DOHH2 (cell line): Measurements from ENCODE around the gene PALM2AKAP2.

ENCODE experiments used
- H3F3A ChIP-seq: fragments of 200-600 bp; sonication (generic), shearing (Covaris generic); 2 replicates; pipeline ENCODE4 v1.6.0; 2016; ENCODE audit warnings: antibody characterized with exemption, mild to moderate bottlenecking; ENCODE audit not compliant: control insufficient read depth, insufficient read depth
- H3K27ac ChIP-seq: fragments of 200-600 bp; sonication (generic); 2 replicates; pipeline ENCODE4 v1.5.1; 2014; ENCODE audit warnings: low read depth, mild to moderate bottlenecking, low read length, moderate library complexity
- H3K27me3 ChIP-seq: fragments of 200-600 bp; sonication (generic); 2 replicates; pipeline ENCODE4 v1.6.1; 2014; ENCODE audit warnings: mild to moderate bottlenecking, low read length, mixed read lengths; ENCODE audit not compliant: control insufficient read depth
- H3K36me3 ChIP-seq: fragments of 200-600 bp; sonication (generic); 2 replicates; pipeline ENCODE4 v1.6.1; 2014; ENCODE audit warnings: mild to moderate bottlenecking, low read length, moderate library complexity, mixed read lengths; ENCODE audit not compliant: control insufficient read depth
- H3K4me1 ChIP-seq: fragments of 200-600 bp; sonication (generic); 2 replicates; pipeline ENCODE4 v1.6.1; 2014; ENCODE audit warnings: mild to moderate bottlenecking, low read length, mixed read lengths; ENCODE audit not compliant: control insufficient read depth
- H3K4me2 ChIP-seq: fragments of 200-600 bp; sonication (generic); 2 replicates; pipeline ENCODE4 v1.6.0; 2014; ENCODE audit warnings: mild to moderate bottlenecking, low read length, moderate library complexity
- H3K4me3 ChIP-seq: fragments of 200-600 bp; sonication (generic); 2 replicates; pipeline ENCODE4 v1.5.1; 2014; ENCODE audit warnings: mild to moderate bottlenecking, low read length, mixed read lengths
- H3K79me2 ChIP-seq: fragments of 200-600 bp; sonication (generic); 2 replicates; pipeline ENCODE4 v1.6.1; 2014; ENCODE audit warnings: mild to moderate bottlenecking, low read length, mixed read lengths; ENCODE audit not compliant: control insufficient read depth
- H3K9me2 ChIP-seq: fragments of 200-600 bp; sonication (generic); replicated peaks from 2 replicates; pipeline ENCODE4 v1.6.1; 2014; ENCODE audit warnings: mild to moderate bottlenecking, low read length, mixed read lengths; ENCODE audit not compliant: control insufficient read depth
- H3K9me3 ChIP-seq: fragments of 200-600 bp; sonication (generic); 2 replicates; pipeline ENCODE4 v1.6.1; 2014; ENCODE audit warnings: antibody characterized with exemption, low read length, mixed read lengths; ENCODE audit not compliant: control insufficient read depth, insufficient read depth
- H4K20me1 ChIP-seq: fragments of 200-600 bp; sonication (generic); 2 replicates; pipeline ENCODE4 v1.6.0; 2014; ENCODE audit warnings: low read depth, mild to moderate bottlenecking, antibody characterized with exemption, low read length, moderate library complexity; ENCODE audit not compliant: control insufficient read depth, insufficient read depth
- CTCF ChIP-seq: fragments of 200-600 bp; sonication (generic); IDR thresholded peaks from one replicate; pipeline ENCODE4 v1.5.1; 2014; ENCODE audit warnings: antibody characterized with exemption, mild to moderate bottlenecking, low read depth, low read length; ENCODE audit not compliant: poor library complexity, severe bottlenecking
- EZH2phosphoT487 ChIP-seq: fragments of 200-600 bp; sonication (generic); IDR thresholded peaks from 2 replicates; pipeline ENCODE4 v1.6.1; 2017; ENCODE audit warnings: borderline replicate concordance, mild to moderate bottlenecking, antibody characterized with exemption, low read length, moderate library complexity, mixed read lengths

Gene PALM2AKAP2

GRCh38 chr9:109802491-109802890, 22.5 kb downstream of the PALM2AKAP2 start:
- no peak overlapping the region for H3K4me3 ChIP-seq
- peaks cover 35% of the 10 kb centered on the region for H3K27me3 ChIP-seq
- no peaks in the 10 kb centered on the region for H3K9me3 ChIP-seq

GRCh38 chr9:109805050-109805449, 25.1 kb downstream of the PALM2AKAP2 start:
- no peaks in the 10 kb centered on the region for H3K36me3 ChIP-seq
- peaks cover 35% of the 10 kb centered on the region for H3K27me3 ChIP-seq
- no peaks in the 10 kb centered on the region for H3F3A ChIP-seq
- no peak overlapping the region for H3K27ac ChIP-seq
- no peaks in the 10 kb centered on the region for H3K4me1 ChIP-seq
- TF ChIP-seq EZH2phosphoT487: no peak
- H4K20me1 ChIP-seq: no peaks in the 10 kb centered on the region
- no peaks in the 10 kb centered on the region for H3K9me2 ChIP-seq
- no peak overlapping the region for H3K4me3 ChIP-seq
- H3K79me2 ChIP-seq: no peaks in the 10 kb centered on the region
- no peak overlapping the region for H3K4me2 ChIP-seq
- H3K9me3 ChIP-seq: no peaks in the 10 kb centered on the region

More at GRCh38 chr9:109802491-109802890, 22.5 kb downstream of the PALM2AKAP2 start:
- H3K9me2 ChIP-seq: no peaks in the 10 kb centered on the region
- H3F3A ChIP-seq: no peaks in the 10 kb centered on the region
- TF ChIP-seq CTCF (no peak), EZH2phosphoT487 (no peak)
- no peaks in the 10 kb centered on the region for H3K4me1 ChIP-seq
- H3K79me2 ChIP-seq: no peaks in the 10 kb centered on the region
- H4K20me1 ChIP-seq: no peaks in the 10 kb centered on the region
- no peaks in the 10 kb centered on the region for H3K36me3 ChIP-seq
- H3K4me2 ChIP-seq: no peak overlapping the region
- H3K27ac ChIP-seq: no peak overlapping the region

GRCh38 chr9:109806506-109807115, 26.6 kb downstream of the PALM2AKAP2 start:
- Histone ChIP-seq H4K20me1 (no peaks in the 10 kb centered on the region), H3K27ac (no peak overlapping the region), H3K4me3 (no peak overlapping the region), H3K9me2 (no peaks in the 10 kb centered on the region), H3K4me2 (no peak overlapping the region), H3K27me3 (peaks cover 41% of the 10 kb centered on the region), H3K4me1 (no peaks in the 10 kb centered on the region), H3F3A (no peaks in the 10 kb centered on the region), H3K9me3 (no peaks in the 10 kb centered on the region), H3K36me3 (no peaks in the 10 kb centered on the region), H3K79me2 (no peaks in the 10 kb centered on the region)
- TF ChIP-seq EZH2phosphoT487: no peak
- no peak for TF ChIP-seq CTCF

GRCh38 chr9:109811876-109812275, 31.9 kb downstream of the PALM2AKAP2 start:
- TF ChIP-seq CTCF: no peak
- TF ChIP-seq EZH2phosphoT487: no peak
- Histone ChIP-seq H3K27ac (no peak overlapping the region), H3K9me3 (no peaks in the 10 kb centered on the region), H3K9me2 (no peaks in the 10 kb centered on the region), H3K4me3 (no peak overlapping the region), H3K79me2 (no peaks in the 10 kb centered on the region), H4K20me1 (no peaks in the 10 kb centered on the region), H3K36me3 (no peaks in the 10 kb centered on the region), H3F3A (no peaks in the 10 kb centered on the region), H3K4me1 (no peaks in the 10 kb centered on the region), H3K27me3 (peaks cover 10% of the 10 kb centered on the region), H3K4me2 (no peak overlapping the region)
